H9 (cell line): ENCODE data around the gene CENPP. TPM values are rescaled to one million over a fixed set of nuclear protein-coding genes. Genes with fewer than 3 reads are reported as not detected.

Experiments used
- DNase-seq: peaks from one replicate; pipeline ENCODE4 v3.0.0-alpha.2; 2017
- H2AFZ ChIP-seq: one replicate; pipeline ENCODE4 v1.6.1; 2013; ENCODE audit warnings: mild to moderate bottlenecking, low read length, control low read depth, moderate library complexity
- H2AK5ac ChIP-seq: 2 replicates; pipeline ENCODE4 v1.6.1; 2013; ENCODE audit warnings: low read length, control low read depth, mixed read lengths; ENCODE audit not compliant: insufficient read length
- H2BK120ac ChIP-seq: one replicate; pipeline ENCODE4 v1.6.1; 2013; ENCODE audit warnings: low read depth, mild to moderate bottlenecking, low read length, control low read depth, inconsistent platforms; ENCODE audit not compliant: poor library complexity, severe bottlenecking
- H2BK12ac ChIP-seq: 2 replicates; pipeline ENCODE4 v1.6.1; 2013; ENCODE audit warnings: low read length, control low read depth, mixed read lengths, low read depth; ENCODE audit not compliant: insufficient read length
- H2BK15ac ChIP-seq: 2 replicates; pipeline ENCODE4 v1.6.1; 2013; ENCODE audit warnings: low read depth, low read length, control low read depth
- H2BK20ac ChIP-seq: one replicate; pipeline ENCODE4 v1.6.1; 2013; ENCODE audit warnings: low read depth, mild to moderate bottlenecking, low read length, control low read depth, inconsistent platforms; ENCODE audit not compliant: poor library complexity, severe bottlenecking
- H2BK5ac ChIP-seq: 2 replicates; pipeline ENCODE4 v1.6.1; 2013; ENCODE audit warnings: low read length, control low read depth, mixed read lengths; ENCODE audit not compliant: insufficient read length
- H3K14ac ChIP-seq: 2 replicates; pipeline ENCODE4 v1.6.1; 2013; ENCODE audit warnings: low read length, control low read depth; ENCODE audit not compliant: insufficient read depth
- H3K18ac ChIP-seq: 2 replicates; pipeline ENCODE4 v1.6.1; 2013; ENCODE audit warnings: low read depth, mild to moderate bottlenecking, mixed read lengths, low read length, control low read depth; ENCODE audit not compliant: insufficient read length
- H3K23ac ChIP-seq: 2 replicates; pipeline ENCODE4 v1.6.1; 2013; ENCODE audit warnings: low read length, control low read depth, mixed read lengths, low read depth; ENCODE audit not compliant: insufficient read length
- H3K23me2 ChIP-seq: 2 replicates; pipeline ENCODE4 v1.6.1; 2013; ENCODE audit warnings: low read depth, mild to moderate bottlenecking, mixed read lengths, low read length, control low read depth; ENCODE audit not compliant: insufficient read length, poor library complexity, severe bottlenecking
- H3K27ac ChIP-seq: 2 replicates; pipeline ENCODE4 v1.5.1; 2013; ENCODE audit warnings: low read length, control low read depth, mixed read lengths, low read depth; ENCODE audit not compliant: insufficient read length
- H3K27me3 ChIP-seq: 2 replicates; pipeline ENCODE4 v1.6.1; 2013; ENCODE audit warnings: low read length, control low read depth, inconsistent platforms; ENCODE audit not compliant: insufficient read depth
- H3K4ac ChIP-seq: 2 replicates; pipeline ENCODE4 v1.6.1; 2013; ENCODE audit warnings: low read depth, mild to moderate bottlenecking, control low read depth, inconsistent platforms, low read length, moderate library complexity
- H3K4me1 ChIP-seq: 2 replicates; pipeline ENCODE4 v1.6.1; 2013; ENCODE audit warnings: low read length, control low read depth, inconsistent platforms; ENCODE audit not compliant: insufficient read depth
- H3K4me2 ChIP-seq: 2 replicates; pipeline ENCODE4 v1.6.1; 2013; ENCODE audit warnings: low read length, control low read depth, mixed read lengths; ENCODE audit not compliant: insufficient read length, insufficient read depth
- H3K56ac ChIP-seq: 2 replicates; pipeline ENCODE4 v1.6.1; 2013; ENCODE audit warnings: low read depth, mild to moderate bottlenecking, mixed read lengths, low read length, control low read depth; ENCODE audit not compliant: insufficient read length
- H3K79me1 ChIP-seq: 2 replicates; pipeline ENCODE4 v1.6.1; 2013; ENCODE audit warnings: low read depth, mild to moderate bottlenecking, moderate library complexity, low read length, control low read depth, inconsistent platforms; ENCODE audit not compliant: insufficient read depth, poor library complexity, severe bottlenecking
- H3K79me2 ChIP-seq: 2 replicates; pipeline ENCODE4 v1.6.1; 2013; ENCODE audit warnings: low read length, control low read depth, inconsistent platforms; ENCODE audit not compliant: insufficient read depth
- H3K9ac ChIP-seq: 2 replicates; pipeline ENCODE4 v1.6.1; 2013; ENCODE audit warnings: low read length, control low read depth, mixed read lengths; ENCODE audit not compliant: insufficient read length; ENCODE audit errors: extremely low read depth
- H3K9me3 ChIP-seq: one replicate; pipeline ENCODE4 v1.6.1; 2013; ENCODE audit warnings: low read depth, low read length, inconsistent platforms; ENCODE audit not compliant: control insufficient read depth
- H3T11ph ChIP-seq: one replicate; pipeline ENCODE4 v1.6.1; 2013; ENCODE audit warnings: mild to moderate bottlenecking, low read length, control low read depth, inconsistent platforms
- H4K20me1 ChIP-seq: one replicate; pipeline ENCODE4 v1.6.1; 2013; ENCODE audit not compliant: control insufficient read depth, insufficient read length, insufficient read depth
- H4K5ac ChIP-seq: 2 replicates; pipeline ENCODE4 v1.6.1; 2013; ENCODE audit warnings: low read depth, mild to moderate bottlenecking, mixed read lengths, low read length, control low read depth; ENCODE audit not compliant: insufficient read length
- H4K8ac ChIP-seq: replicated peaks from 2 replicates; pipeline ENCODE4 v1.6.1; 2013; ENCODE audit warnings: low read length, control low read depth, mixed read lengths, low read depth; ENCODE audit not compliant: insufficient read length
- H4K91ac ChIP-seq: 2 replicates; pipeline ENCODE4 v1.6.1; 2013; ENCODE audit warnings: low read depth, mild to moderate bottlenecking, moderate library complexity, mixed read lengths, low read length, control low read depth; ENCODE audit not compliant: insufficient read length
- H3K27ac Mint-ChIP-seq, 3 experiments: 2 replicates in 2 of 3; 3 replicates in 1 of 3; pipeline ENCODE4 v1.8.0; 2020 to 2021; ENCODE audit warnings: mixed read lengths in 3 of 3, mild to moderate bottlenecking in 1 of 3, moderate library complexity in 1 of 3
- H3K27me3 Mint-ChIP-seq: 2 replicates; pipeline ENCODE4 v1.8.0; 2021; ENCODE audit warnings: low read depth, mild to moderate bottlenecking, moderate library complexity, mixed read lengths
- H3K36me3 Mint-ChIP-seq, 3 experiments: 2 replicates in 2 of 3; 3 replicates in 1 of 3; pipeline ENCODE4 v1.8.0; 2020 to 2021; ENCODE audit warnings: low read depth in 3 of 3, mixed read lengths in 3 of 3; ENCODE audit not compliant: insufficient read depth in 1 of 3
- H3K4me1 Mint-ChIP-seq, 2 experiments: 2 replicates each; pipeline ENCODE4 v1.8.0; 2020; ENCODE audit warnings: mixed read lengths in 2 of 2
- H3K4me3 Mint-ChIP-seq, 2 experiments: 2 replicates in 1 of 2; 3 replicates in 1 of 2; pipeline ENCODE4 v1.8.0; 2020 to 2021; ENCODE audit warnings: mild to moderate bottlenecking in 2 of 2, mixed read lengths in 2 of 2, moderate library complexity in 1 of 2
- H3K9me3 Mint-ChIP-seq, 2 experiments: 2 replicates in 1 of 2; 3 replicates in 1 of 2; pipeline ENCODE4 v1.8.0; 2020; ENCODE audit warnings: mild to moderate bottlenecking in 2 of 2, mixed read lengths in 2 of 2, moderate library complexity in 1 of 2
- WGBS: extraction: QIAGEN DNeasy Blood & Tissue Kit; methylation state at CpG from one replicate; pipeline ENCODE4 v1.1.7; 2013; ENCODE audit warnings: missing lambda C conversion rate, low lambda C conversion rate, mixed read lengths; ENCODE audit not compliant: insufficient read length; ENCODE audit errors: extremely low coverage; 5-methylcytosine and 5-hydroxymethylcytosine counted together
- total RNA-seq: library from RNA; stranded (reverse); gene quantifications from 2 replicates; pipeline ENCODE4 v1.2.1, GENCODE V29; 2021
- TF ChIP-seq, protein P1 (sequence below): fragments of 200-600 bp; sonication (generic); conservative IDR thresholded peaks from 3 replicates; pipeline ENCODE4 v1.8.0; 2021; ENCODE audit warnings: antibody characterized with exemption, mild to moderate bottlenecking

CENPP gene
- total RNA-seq, 1 experiment from 2014 or later, result 9.1 TPM

DNA sequence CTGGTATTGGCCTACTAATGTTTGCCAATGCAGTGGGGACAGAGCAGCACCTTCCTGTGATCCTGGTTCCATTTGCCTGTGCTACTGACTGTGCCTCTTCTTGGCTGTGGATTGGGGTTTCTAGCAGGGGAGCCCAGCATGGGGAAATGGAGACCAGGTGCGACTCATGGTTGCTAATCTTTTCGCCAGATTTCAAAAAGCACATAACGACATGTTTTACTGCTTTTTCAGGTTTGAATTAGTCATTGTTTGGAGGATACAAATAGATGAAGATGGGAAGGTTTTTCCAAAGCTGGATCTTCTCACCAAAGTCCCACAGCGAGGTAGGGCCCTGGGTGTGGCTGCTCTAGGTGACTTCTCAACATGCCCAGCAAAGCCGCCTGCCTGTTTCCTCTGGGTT, 286.5 kb downstream of the CENPP start:
- Histone ChIP-seq H4K20me1 (no peaks in the 10 kb centered on the region), H3K4me2 (no peak overlapping the region), H4K8ac (no peak overlapping the region), H2BK5ac (no peak overlapping the region), H3K4ac (no peak overlapping the region), H3K9me3 (no peaks in the 10 kb centered on the region), H3K23me2 (no peaks in the 10 kb centered on the region), H2BK120ac (no peak overlapping the region), H2BK12ac (no peak overlapping the region), H2AFZ (no peak overlapping the region), H3K27ac (no peak overlapping the region), H2BK15ac (no peak overlapping the region), H3K79me1 (no peaks in the 10 kb centered on the region), H3K27me3 (no peaks in the 10 kb centered on the region), H4K5ac (no peak overlapping the region), H2BK20ac (no peak overlapping the region), H3K9ac (no peak overlapping the region), H2AK5ac (no peak overlapping the region), H3K23ac (no peak overlapping the region), H3K56ac (no peak overlapping the region), H3K4me1 (no peaks in the 10 kb centered on the region), H3K18ac (no peak overlapping the region), H3T11ph (no peak overlapping the region), H3K79me2 (no peaks in the 10 kb centered on the region), H3K14ac (no peak overlapping the region), H4K91ac (no peak overlapping the region)
- Mint-ChIP-seq H3K27ac (no peak overlapping the region), H3K4me1 (peaks cover 0 to 7% of the 10 kb centered on the region in 2 experiments; a peak in 1 of 4 replicates), H3K27me3 (no peaks in the 10 kb centered on the region), H3K9me3 (no peaks in the 10 kb centered on the region), H3K4me3 (no peak overlapping the region), H3K36me3 (peaks cover 5 to 47% (median 20%) of the 10 kb centered on the region in 3 experiments)
- DNase-seq, result no peak
- WGBS, result no CpG with 5 or more reads among the region's 5 CpGs
- TF ChIP-seq, protein P1, sequence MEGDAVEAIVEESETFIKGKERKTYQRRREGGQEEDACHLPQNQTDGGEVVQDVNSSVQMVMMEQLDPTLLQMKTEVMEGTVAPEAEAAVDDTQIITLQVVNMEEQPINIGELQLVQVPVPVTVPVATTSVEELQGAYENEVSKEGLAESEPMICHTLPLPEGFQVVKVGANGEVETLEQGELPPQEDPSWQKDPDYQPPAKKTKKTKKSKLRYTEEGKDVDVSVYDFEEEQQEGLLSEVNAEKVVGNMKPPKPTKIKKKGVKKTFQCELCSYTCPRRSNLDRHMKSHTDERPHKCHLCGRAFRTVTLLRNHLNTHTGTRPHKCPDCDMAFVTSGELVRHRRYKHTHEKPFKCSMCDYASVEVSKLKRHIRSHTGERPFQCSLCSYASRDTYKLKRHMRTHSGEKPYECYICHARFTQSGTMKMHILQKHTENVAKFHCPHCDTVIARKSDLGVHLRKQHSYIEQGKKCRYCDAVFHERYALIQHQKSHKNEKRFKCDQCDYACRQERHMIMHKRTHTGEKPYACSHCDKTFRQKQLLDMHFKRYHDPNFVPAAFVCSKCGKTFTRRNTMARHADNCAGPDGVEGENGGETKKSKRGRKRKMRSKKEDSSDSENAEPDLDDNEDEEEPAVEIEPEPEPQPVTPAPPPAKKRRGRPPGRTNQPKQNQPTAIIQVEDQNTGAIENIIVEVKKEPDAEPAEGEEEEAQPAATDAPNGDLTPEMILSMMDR, result no peak
